GM10266 (cell line): ENCODE measurements around the gene ADISSP.

Source experiments
- DNase-seq: peaks from one replicate; pipeline ENCODE4 v3.0.0; 2012; ENCODE audit errors: extremely low spot score
- TF ChIP-seq, protein P1 (sequence below): IDR thresholded peaks from 2 replicates; pipeline ENCODE4 v1.5.1; 2012; ENCODE audit warnings: mild to moderate bottlenecking, low read depth; ENCODE audit not compliant: control insufficient read depth, insufficient read depth; ENCODE audit errors: missing control alignments

The ADISSP gene

DNA sequence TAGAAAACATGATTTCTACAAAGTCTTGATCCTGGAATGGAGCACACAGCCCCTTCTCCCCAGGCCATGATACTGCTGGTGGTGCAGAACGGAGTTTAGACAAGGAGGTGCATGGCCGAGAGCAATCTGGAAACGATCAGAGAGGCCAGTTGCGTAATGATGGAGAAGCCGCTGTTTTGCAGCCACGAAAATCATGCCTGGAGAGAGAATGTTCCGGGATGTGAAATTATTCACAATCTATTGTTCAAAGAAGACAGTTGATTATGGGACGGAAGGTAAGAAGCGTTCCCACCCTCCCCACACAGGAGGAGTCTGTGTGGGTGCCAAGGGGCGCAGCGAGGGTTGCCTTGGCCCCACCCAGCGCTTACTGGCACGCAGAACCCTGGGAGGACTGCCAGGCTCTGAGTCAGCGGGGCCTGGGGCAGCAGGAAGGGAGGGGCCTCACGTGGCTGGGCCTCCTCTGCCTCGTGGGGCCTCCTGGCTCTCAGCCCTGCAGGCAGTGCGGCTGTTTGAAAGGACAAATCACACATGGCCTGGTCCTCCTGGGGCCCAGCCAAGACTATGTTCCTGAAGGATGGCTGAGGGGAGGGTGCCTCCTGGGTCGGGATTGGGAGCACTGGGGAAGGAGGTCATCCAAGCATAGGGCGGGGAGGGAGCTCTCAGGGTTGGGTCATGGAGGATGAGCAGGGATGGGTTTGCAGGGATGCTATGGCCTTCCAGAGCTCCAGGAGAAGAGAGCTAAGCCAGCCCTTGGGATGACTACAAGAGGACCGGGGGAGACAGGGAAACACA lies 44.1 kb upstream of the ADISSP start:
- no peak for DNase-seq
- TF ChIP-seq, protein P1, sequence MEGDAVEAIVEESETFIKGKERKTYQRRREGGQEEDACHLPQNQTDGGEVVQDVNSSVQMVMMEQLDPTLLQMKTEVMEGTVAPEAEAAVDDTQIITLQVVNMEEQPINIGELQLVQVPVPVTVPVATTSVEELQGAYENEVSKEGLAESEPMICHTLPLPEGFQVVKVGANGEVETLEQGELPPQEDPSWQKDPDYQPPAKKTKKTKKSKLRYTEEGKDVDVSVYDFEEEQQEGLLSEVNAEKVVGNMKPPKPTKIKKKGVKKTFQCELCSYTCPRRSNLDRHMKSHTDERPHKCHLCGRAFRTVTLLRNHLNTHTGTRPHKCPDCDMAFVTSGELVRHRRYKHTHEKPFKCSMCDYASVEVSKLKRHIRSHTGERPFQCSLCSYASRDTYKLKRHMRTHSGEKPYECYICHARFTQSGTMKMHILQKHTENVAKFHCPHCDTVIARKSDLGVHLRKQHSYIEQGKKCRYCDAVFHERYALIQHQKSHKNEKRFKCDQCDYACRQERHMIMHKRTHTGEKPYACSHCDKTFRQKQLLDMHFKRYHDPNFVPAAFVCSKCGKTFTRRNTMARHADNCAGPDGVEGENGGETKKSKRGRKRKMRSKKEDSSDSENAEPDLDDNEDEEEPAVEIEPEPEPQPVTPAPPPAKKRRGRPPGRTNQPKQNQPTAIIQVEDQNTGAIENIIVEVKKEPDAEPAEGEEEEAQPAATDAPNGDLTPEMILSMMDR: no peak

DNA sequence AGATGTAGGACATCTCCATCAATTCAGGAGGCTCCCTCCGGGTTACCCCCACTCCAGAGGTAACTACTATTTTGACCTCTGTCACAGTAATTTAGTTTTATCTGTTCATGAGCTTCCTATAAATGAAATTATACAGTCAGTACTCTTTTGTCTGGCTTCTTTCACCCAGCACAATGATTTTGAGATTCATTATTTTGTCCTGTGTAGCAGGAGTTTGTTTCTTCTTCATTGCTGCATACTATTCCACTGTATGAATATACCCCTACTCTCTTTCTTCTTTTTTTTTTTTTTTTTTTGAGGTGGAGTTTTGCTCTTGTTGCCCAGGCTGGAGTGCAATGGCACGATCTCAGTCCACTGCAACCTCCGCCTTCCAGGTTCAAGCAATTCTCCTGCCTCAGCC lies 41.0 kb upstream of the ADISSP start:
- TF ChIP-seq, protein P1: no peak
- no peak for DNase-seq

DNA sequence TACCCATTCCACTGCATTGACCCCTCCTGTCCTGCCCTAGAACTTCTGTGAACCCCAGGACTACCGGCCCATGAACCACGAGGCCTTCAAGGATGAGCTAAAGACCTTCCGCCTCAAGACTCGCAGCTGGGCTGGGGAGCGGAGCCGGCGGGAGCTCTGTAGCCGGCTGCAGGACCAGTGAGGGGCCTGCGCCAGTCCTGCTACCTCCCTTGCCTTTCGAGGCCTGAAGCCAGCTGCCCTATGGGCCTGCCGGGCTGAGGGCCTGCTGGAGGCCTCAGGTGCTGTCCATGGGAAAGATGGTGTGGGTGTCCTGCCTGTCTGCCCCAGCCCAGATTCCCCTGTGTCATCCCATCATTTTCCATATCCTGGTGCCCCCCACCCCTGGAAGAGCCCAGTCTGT lies 37.2 kb upstream of the ADISSP start:
- TF ChIP-seq, protein P1: no peak
- no peak for DNase-seq

DNA sequence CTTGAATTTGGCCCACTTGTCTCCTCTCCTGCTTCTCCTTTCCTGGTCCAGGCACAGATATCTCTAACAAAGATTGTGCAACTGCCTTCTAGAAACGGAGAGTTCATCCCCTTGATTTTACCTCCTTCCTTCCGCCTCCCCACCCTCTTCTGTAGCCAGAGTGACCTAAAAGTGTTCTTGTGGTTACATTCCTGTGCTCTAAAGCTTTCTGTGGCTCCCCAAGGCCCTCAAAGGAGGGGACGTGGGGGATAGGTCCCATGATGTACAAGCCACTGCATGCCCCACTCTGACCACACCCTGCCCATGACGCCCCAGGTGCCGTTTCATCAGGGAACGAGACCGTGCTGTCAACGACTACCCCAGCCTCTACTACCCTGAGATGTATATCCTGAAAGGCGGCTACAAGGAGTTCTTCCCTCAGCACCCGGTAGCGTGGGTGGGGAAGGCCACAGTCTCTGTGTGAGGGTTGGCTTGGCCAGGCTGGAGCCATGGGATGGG lies 36.8 kb upstream of the ADISSP start:
- TF ChIP-seq, protein P1: no peak
- no peak for DNase-seq

DNA sequence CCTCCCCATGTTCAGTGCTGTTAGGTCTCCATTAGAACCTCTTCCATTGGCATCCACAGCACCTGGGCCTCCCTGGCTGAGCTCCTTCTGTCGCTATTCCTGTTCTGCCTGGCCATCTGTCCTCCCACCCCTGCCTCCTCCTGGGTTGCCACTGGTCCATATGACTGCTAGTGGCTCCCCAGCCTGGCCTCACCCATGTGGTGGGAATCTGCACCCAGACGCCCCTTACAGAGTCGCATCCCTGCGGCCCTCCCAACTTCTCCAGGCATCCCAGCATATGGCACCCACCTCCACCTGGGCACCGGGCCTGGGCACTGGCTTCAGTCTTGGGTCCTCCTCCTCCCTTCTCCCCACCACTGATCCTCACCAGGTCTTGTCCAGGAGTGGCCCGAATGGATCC lies 36.3 kb upstream of the ADISSP start:
- TF ChIP-seq, protein P1: no peak

DNA sequence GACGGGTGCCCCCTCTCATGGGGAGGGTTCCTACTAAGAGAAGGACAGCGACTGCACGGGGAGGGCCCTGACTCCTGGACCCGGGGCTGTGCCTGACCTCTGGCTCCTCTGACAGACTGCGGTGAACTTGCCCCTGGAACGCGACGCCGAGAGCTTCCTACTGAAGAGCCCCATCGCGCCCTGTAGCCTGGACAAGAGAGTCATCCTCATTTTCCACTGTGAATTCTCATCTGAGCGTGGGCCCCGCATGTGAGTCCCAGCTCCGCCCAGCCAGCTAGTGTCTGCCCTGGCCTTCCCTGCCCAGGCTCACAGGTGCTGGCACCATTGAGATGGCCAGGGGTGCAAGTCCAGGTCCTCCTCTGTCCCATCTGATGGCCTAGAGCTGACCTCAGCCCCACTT lies 35.7 kb upstream of the ADISSP start:
- TF ChIP-seq, protein P1: no peak
- DNase-seq: no peak

More for the DNA sequence above, 36.3 kb upstream of the ADISSP start:
- no peak for DNase-seq

DNA sequence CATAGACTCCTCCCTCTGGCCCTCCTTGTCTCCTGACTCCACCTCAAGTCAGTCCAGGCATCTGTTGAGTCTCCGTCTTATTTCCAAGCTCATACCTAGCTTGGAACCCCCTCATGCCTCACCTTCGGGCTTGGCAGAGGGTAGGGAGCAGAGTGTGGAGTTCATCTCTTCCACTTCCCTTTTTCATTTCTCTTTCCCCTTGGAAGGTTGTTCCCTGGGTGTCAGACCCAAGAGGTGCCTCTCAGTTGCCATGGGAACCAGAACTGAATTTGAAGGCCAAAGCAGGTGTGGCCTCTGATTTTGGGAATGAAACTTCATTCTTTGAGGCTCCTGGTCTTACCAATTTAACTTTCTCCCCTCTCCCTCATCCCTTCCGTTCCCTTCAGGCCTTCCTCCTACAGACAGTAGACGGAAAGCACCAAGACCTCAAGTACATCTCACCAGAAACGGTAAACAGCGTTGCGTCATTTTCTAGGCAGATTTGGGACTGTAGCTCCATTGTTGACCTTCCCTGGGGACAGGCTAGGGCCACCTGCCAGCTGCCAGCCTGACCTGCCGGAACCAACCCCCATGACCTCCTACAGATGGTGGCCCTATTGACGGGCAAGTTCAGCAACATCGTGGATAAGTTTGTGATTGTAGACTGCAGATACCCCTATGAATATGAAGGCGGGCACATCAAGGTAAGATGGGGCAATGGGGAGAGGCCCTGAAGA lies 35.1 kb upstream of the ADISSP start:
- no peak for DNase-seq
- TF ChIP-seq, protein P1: no peak
